ENCODE results near the gene RABL6.
A peak's percentile ranks its signal among the peaks of the same experiment; 100 is the strongest.
"Not testable (repeated sequence)": the region's sequence is repeated elsewhere in the genome, so short reads cannot be mapped to it uniquely, and the experiment has no call there.

RABL6 gene

DNA sequence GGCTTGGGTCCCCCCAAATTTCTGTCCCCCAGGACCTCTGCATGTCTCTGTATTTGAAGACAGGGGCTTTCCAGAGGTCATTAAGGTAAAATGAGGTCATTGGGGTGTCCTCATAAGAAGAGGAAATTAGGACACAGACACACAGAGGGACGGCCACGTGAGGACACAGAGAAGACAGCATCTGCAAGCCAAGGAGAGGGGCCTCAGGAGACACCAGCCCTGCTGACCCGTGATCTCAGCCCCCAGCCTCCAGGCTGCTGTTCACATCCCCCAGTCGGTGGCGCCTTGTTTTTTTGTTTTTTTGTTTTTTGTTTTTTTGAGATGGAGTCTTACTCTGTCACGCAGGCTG is 12.8 kb upstream of the RABL6 start:
- DNase-seq (ENCODE audit: low read depth) = no peak

DNA sequence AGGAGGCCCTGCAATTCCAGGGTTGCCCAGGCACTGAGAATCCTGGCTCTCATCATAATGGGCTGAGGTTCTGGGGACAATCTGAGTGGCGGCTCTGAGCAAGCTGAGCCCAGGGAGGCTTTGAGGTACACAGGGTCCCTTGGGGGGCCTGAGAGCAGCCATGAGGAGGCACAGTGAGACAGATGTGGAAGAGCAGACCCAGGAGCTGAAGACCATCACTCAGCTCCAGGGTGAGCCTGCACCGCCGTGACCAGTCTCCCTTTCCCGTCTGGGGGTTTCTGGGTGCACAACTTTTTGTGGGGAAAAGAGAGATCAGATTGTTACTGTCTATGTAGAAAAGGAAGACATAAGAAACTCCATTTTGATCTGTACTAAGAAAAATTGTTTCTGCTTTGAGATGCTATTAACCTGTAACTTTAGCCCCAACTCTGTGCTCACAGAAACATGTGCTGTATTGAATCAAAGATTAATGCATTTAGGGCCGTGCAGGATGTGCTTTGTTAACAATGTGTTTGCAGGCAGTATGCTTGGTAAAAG is 11.4 kb upstream of the RABL6 start, which contains the start of gene CCDC183:
Gene CCDC183, plus strand, starts transcription at position 101 of the 537 bp plus-strand sequence. Its CDS starts 60 bp downstream, at position 161.
- no peak for DNase-seq (ENCODE audit: low read depth)

DNA sequence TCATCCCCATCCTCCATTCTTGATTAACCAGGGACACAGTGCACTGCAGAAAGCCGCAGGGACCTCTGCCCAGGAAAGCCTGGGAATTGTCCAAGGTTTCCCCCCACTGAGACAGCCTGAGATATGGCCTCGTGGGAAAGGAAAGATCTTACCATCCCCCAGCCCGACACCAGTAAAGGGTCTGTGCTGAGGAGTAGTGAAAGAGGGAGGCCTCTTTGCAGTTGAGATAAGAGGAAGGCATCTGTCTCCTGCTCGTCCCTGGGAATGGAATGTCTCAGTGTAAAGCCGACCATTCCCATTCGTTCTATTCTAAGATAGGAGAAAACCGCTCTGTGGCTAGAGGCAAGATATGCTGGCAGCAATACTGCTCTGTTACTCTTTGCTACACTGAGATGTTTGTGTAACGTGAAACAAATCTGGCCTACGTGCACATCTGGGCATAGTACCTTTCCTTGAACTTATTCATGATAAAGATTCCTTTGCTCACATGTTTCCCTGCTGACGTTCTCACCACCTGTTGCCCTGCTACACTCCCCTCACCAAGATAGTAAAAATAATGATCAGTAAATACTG is 10.9 kb upstream of the RABL6 start:
- not testable (repeated sequence) for DNase-seq (ENCODE audit: low read depth)

DNA sequence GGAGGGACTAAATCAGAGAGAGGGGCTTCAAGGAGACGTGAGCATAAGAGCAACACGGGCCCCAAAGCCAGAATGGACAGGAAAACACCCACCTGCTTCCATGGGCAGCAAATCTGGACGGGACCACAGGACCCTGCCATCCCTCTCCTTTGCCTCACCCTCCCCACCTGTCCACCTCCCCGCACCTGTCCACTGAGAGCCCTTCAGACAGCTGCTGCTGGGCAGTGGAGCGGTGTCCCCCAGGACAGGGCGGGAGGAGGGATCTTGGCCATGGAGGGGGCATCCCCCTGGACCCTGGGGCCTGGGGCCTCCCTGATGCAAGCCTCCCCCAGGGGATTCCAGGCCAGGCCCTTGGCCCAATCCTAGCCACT is 9.1 kb upstream of the RABL6 start:
- no peak for DNase-seq (ENCODE audit: low read depth)

DNA sequence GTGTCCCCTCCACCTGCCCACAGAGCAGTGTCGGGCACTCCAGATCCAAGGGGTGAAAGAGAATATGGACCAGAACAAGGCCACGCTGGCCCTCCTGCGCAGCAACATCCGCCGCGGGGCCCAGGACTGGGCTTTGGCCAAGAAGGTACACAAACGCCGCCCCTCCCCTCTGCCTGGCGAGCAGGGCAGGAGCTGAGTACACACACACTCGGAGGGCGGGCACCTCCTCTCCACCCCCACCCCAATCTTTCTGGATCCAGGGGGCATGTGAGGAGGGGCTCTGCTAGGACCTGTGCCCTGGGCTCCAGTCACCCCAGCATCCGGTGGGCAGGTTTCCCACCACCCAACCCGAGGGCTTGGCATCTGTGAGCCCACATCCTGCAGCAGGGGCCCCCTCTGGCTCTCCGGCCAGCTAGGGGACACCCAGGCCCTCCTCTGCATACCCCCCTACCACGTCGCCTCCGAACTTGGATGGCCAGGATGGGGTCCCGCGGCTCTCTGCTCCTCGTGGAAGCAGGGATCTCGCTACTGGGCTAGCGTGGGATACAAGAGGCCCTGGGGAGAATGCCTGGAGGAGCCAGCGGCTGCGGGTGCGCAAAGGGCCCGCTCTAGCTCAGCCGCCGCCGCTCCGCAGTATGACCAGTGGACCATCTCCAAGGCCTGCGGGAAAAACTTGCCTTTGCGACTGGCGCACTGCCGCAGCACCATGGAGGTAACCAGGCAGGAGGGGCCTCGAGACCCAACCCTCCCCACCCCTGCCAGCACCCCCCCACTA is 8.5 kb upstream of the RABL6 start:
- DNase-seq (ENCODE audit: low read depth) = no peak

DNA sequence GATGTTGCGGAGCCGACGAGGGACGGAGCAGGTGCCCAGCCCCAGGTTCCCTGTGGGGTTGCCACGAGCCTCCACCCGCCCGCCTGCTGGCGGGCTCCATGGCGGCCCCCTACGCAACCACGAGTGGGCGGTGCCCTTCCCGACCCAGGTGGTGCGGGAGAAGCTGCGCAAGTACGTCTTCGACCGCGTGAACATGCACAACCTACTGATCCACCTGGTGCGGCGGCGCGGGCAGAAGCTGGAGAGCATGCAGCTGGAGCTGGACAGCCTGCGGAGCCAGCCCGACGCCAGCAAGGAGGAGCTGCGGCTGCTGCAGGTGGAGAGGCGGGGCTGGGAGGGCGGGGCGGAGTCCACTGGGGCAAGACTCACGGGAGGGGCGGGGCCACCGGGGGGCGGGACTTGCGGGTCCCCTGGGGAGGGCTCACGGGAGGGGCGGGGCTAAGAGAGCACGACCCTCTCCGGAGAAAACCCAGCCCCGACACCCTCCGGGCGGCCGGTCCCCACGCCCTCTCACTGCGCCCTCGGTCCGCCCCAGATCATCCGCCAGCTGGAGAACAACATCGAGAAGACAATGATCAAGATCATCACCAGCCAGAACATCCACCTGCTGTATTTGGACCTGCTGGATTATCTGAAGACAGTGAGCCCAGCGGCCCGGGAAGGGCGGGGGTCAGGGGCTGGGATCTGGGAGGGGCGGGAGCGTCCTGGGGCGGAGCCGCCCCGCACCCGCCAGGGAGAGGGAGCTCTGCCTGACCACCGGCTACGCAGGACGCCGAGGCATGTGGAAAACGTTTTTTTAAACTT is 7.7 kb upstream of the RABL6 start:
- DNase-seq (ENCODE audit: low read depth) = peak; percentile 87

DNA sequence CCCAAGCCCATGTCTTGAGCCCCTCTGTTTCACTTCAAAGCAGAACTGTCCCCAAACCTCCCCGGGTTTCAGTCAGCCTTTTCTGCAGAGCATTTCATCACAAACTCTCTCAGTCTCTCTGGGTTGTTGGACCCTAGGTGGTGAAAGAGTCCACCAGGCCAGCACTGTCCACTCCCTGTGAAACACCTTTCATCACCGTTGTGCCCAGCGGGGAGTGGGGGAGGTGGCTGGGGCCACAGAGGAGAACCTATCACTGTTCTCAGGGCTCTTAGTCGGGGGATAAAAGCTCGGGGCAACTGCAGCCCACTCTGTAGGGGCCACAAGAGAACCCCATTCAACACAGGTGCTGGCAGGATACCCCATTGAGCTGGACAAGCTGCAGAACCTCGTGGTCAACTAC is 5.4 kb upstream of the RABL6 start:
- DNase-seq (ENCODE audit: low read depth) = no peak

DNA sequence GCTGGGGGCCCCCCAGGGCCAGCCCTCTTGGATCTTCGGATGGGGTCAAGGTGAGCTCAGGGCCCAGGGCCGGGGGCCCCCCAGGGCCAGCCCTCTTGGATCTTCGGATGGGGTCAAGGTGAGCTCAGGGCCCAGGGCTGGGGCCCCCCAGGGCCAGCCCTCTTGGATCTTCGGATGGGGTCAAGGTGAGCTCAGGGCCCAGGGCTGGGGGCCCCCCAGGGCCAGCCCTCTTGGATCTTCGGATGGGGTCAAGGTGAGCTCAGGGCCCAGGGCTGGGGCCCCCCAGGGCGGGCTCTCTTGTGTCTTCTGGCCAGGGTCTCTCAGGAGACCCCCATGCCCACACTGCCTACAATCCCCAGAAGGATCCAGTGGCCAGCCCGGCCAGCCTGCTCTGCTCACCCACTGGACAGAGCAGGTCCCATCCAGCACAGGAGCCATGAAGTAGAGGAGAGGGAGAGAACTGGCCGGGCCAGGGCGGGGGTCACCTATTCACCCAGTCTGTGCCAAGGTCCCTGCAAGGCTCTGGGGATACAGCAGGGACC is 4.7 kb upstream of the RABL6 start:
- not testable (repeated sequence) for DNase-seq (ENCODE audit: low read depth)

DNA sequence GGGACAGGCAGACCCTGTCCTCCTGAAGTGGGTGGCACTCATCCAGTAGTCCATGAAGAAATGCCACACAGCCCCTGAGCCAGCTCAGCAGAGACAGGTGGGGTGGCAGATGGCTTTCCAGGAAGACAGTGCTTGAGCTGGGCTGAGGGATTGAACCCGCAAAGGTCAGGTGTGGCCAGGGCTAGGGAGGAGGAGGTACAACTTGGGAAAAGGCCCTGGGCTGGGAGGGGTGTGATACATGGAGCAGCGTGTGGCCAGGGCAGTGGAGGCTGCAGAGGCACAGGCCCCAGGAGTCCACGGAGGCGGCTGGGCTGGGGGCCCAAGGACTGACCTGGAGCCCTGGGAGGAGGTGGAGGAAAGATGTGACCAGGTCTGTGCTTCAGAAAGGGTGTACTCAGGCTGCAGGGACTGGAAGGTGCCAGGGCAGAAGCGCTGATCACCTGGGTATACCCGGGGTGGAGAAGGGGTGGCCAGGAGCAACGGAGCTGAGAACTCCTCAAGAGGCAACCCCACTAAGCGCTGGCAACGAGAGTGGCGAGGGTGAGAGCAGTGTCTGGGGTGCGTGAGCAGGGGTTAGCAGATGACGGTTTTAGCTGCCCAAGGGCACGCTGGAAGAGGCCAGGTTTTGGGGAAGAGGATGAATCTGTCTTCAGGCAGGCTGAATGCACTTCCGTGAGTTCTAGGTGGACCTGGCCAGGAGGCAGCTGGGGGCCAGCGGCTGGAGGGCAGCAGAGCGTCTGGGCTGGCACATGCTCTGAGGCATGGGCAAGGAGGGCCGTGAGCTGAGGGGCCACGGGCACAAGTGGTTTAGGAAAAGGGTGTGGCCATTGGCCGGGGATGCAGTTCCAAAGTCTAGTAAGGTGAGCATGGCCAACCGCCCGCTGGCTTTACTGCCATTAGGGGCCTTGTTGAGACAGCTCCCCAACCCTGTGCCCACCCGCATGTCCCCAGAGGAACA is 3.9 kb upstream of the RABL6 start:
- DNase-seq (ENCODE audit: low read depth) = no peak

DNA sequence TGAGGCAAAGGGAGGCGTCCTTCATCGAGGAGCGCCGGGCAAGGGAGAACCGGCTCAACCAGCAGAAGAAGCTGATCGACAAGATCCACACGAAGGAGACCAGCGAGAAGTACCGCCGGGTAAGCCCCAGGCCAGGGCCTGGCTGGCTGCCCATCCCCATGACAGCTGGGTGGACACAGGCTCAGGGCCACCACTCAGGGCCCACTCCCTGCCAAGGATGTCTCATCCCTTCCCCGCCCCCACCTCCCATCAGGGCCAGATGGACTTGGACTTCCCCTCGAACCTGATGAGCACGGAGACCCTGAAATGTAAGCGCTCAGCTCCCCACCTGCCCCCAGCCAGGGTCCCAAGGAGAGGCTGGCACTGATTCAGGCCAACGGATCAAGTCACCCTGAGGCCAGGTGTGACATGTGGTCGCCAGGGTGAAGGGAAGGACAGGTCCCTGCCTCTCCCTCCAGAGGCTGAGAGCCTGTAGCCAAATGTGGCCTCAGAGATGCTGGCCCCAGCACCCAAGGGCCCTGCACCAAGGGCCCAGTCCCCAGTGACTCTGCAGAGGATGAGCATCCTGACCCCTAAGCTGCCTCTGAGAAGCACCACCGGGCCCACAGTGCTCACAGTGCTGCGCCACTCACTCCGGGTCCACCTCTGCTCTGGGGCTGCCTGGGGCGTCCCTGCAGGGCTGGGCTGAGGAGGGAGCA is 3.1 kb upstream of the RABL6 start:
- no peak for DNase-seq (ENCODE audit: low read depth)

DNA sequence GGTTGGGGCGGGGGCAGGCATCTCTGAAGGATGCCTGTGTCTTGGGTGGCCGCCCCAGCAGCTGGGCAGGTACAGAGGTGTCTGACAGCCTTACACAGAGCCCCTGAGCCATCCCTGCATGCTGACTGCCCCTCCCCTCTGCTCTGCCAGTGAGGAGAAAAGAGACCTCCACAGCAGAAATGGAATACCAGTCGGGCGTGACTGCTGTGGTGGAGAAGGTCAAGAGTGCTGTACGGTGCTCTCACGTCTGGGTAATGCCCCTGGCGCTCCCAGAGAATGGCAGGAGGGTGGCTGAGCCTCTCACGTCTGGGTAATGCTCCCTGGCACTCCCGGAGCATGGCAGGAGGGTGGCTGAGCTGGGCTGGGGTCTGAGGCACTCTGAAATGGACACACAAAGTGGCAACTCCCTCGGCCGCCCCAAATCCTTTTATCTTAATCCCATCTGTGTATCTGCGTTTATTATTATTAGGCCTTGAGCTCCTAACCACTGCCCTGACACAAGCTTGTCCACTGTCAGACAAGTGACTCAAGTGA is 2.5 kb upstream of the RABL6 start:
- no peak for DNase-seq (ENCODE audit: low read depth)

DNA sequence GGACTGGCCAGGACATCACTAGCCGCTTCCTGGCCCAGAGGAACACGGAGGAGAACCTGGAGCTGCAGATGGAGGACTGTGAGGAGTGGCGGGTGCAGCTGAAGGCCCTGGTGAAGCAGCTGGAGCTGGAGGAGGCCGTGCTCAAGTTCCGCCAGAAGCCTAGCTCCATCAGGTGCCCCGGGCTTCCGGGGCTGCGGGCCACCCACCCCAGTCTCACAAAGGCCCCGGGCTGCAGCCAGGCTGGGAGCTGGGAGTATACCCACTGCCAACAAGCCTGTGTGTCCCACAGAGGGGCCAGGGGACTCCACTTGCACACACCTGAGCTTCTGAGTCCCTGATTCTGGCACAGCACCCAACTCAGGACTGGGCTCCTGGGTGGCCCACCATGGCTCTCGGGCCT is 1.7 kb upstream of the RABL6 start:
- DNase-seq (ENCODE audit: low read depth) = no peak

DNA sequence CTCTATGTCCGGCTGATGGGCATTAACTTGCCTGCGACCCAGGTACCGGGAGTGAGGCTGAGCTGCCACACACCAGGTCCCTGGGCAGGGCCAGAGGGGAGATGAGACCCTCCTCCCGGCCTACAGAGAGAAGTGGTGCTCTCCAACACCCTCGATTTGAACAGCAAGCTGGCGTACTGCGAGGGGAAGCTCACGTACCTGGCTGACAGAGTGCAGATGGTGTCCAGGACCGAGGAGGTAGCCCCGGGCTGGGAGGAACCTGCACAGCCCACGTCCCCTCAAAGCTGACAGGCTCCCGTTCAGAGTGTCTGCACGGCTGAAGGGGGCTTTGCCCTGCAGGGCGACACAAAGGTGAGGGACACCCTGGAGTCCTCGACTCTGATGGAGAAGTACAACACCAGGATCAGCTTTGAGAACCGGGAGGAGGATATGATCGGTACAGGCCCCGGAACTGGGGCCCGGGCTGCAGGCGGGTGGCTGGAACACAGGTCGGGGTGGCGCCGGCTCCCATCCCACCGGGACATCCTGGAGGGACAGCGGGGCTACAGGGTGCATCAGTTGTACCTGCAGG is 1.0 kb upstream of the RABL6 start:
- no peak for DNase-seq (ENCODE audit: low read depth)

DNA sequence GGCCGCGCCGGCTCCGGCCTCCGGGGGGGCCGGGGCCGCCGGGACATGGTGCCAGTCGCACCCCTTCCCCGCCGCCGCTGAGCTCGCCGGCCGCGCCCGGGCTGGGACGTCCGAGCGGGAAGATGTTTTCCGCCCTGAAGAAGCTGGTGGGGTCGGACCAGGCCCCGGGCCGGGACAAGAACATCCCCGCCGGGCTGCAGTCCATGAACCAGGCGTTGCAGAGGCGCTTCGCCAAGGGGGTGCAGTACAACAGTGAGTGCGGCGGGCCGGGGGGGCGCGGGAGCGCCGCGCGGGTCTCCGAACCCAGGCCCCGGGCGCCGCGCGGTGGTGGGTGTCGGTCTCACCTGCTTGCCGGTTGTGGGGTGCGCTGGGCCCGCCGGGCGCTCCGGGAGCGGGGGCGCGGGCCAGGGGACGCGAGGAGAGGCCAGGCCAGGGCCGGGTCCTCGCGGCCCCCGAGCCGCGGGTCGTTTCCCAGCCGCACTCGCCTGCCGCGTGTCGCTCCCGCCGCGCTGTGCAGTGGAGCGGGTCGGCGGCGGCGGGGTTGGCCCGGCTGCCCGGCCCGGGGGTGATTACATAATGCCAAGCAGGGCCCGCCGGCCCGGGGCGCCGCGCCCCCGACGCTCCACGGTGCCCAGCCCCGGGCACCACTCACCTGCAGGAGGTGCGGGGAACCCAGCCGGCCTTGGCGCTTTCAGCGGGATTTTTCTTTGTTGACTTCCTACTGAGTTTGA is 492 bp downstream of the RABL6 start:
- DNase-seq (ENCODE audit: low read depth) = peak; percentile 34

DNA sequence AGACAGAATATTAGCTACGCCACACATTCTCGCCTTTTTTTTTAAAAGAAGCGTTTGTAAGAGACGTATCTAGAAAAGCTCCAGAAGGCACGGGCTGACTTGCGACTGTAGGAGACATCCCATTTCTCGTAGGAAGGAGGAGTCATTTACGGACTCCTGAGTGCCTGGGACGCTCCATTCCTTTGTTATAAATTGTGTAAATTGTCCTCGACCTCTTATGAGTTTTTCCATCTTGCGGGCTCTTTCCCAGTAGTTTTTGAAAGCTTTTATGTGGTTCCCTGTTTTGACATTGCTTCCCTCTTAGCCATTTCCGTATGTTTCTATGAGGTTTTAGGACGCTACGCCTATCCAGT is 1.0 kb downstream of the RABL6 start:
- DNase-seq (ENCODE audit: low read depth) = no peak

DNA sequence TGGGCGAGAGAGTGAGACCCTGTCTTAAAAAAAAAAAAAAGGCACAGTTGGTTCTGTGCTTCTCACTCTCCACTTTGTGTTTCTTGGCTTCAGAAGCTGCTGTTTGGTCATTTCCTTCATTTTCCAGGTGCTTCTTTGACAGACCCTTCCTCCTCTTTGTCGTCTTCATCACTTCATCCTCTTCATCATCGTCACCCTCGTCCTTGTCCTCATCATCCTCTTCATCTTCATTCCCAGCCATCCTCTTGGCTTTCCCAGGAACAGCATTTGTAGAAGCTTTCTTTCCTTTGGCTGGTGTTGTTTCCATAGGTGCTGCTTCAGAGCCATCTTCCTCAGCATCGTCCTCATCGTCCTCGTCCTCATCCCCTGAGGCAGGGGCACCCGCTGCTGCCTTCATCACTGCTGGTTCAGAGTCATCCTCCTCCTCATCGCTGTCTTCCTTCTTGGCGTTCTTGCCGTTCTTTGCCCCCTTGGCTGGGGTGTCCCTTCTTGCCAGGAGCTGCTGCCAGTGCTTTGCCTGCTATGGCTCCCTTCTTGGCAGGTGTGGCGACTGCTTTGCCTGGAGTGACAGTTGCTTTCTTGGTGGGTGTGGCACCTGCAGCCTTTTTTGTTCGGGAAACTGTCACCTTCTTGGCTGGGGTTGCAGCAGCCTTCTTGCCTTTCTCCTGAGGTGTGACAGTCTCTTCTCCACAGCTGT is 7.1 kb downstream of the RABL6 start:
- no peak for DNase-seq (ENCODE audit: low read depth)

DNA sequence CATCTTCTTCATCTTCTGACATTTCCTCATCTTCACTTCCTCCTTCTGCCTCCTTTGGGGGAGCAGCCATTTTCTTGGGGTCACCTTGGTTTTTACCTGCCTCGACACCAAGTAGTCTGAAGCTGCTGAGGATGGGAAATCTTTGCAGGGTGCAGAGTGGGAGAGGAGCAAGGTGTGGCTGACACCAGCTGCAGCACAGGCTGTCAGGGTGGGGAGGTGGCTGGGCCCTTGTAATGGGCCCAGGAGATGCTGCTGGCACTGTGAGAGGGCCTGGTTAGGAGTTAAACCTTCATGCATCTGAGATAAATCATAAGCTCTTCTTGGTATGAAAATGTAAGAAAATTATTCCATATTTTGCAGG is 7.7 kb downstream of the RABL6 start:
- DNase-seq (ENCODE audit: low read depth) = no peak

DNA sequence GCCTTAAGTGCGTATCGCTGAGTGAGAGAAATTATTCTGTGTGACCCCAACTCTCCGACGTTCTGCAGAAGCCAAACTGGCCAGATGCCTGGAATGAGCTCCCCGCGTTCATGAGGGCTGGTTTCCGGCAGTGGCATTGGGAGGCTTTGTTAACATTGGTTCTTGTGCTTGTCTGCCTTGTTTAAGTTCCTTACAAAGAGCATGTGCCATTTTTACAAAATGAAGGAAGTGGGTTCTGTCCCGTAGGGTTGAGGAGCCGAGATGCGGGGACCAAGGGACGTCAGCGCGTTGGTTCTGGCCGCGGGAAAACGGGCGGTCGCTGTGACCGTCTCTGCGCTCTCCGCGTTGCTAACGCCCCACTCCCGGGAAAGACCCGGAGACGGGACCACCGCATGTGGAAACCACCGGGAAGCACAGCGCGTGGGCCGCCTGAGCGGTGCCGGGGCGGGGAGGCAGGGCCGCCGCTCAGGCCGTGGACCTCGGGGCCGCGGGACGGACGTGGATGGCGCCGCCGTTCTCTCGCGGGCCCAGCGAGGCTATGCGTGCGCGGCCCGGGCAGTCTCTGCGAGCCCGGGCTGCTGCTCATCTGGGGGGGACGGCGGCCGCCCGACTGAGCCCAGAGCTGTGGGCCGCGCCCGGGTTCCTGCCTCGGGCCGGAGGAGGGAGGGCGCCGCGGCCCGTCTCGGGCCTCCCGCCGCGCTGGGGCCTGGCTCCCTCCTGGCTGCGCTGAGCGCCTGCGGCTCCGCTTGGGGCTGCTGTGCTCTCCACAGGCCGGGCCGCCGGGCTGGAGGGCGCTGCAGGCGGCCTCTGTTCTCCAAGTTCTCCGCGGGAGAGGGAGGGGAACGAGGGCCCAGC is 13.4 kb downstream of the RABL6 start:
- no peak for DNase-seq (ENCODE audit: low read depth)

All from T follicular helper cell (primary cell).